Lung (tissue), 12 donors: ENCODE data around the gene SIX1. TPM values are rescaled to one million over a fixed set of nuclear protein-coding genes. Genes with fewer than 3 reads are reported as not detected.

Source experiments
- ATAC-seq: fragments of 200-7000 bp; cut with Tn5 transposase; one replicate; pipeline ENCODE4 v1.9.1; 2020; ENCODE audit warnings: moderate number of reproducible peaks; ENCODE audit not compliant: insufficient read depth, low FRiP score
- DNase-seq, 3 donors: peaks; one replicate each; pipeline ENCODE4 v3.0.0-alpha.2; 2013 to 2017
- H3K27ac ChIP-seq, 2 donors: one replicate each; pipeline ENCODE4 v1.5.1; 2013; ENCODE audit warnings: mild to moderate bottlenecking in 2 of 2, moderate library complexity in 2 of 2, control low read depth in 1 of 2, inconsistent platforms in 1 of 2, low read depth in 1 of 2, low read length in 1 of 2
- H3K27me3 ChIP-seq, 3 donors: one replicate each; pipeline ENCODE4 v1.5.1; 2013; ENCODE audit warnings: low read length in 2 of 3; ENCODE audit not compliant: control insufficient read depth in 3 of 3, insufficient read depth in 3 of 3
- H3K36me3 ChIP-seq, 4 donors: one replicate each; pipeline ENCODE4 v1.5.1; 2013; ENCODE audit warnings: low read length in 4 of 4, mild to moderate bottlenecking in 1 of 4, moderate library complexity in 1 of 4; ENCODE audit not compliant: control insufficient read depth in 4 of 4, insufficient read depth in 4 of 4
- H3K4me1 ChIP-seq, 5 donors: one replicate each; pipeline ENCODE4 v1.5.1; 2013; ENCODE audit warnings: low read length in 5 of 5, mild to moderate bottlenecking in 2 of 5, moderate library complexity in 1 of 5; ENCODE audit not compliant: control insufficient read depth in 5 of 5, insufficient read depth in 5 of 5
- H3K4me3 ChIP-seq: one replicate; pipeline ENCODE4 v1.5.1; 2013; ENCODE audit warnings: mild to moderate bottlenecking, control low read depth, moderate library complexity
- H3K9ac ChIP-seq, 2 donors: one replicate each; pipeline ENCODE4 v1.5.1; 2013; ENCODE audit warnings: low read length in 2 of 2, control low read depth in 1 of 2; ENCODE audit not compliant: insufficient read depth in 1 of 2
- H3K9me3 ChIP-seq, 4 donors: one replicate each; pipeline ENCODE4 v1.5.1; 2013; ENCODE audit warnings: low read length in 3 of 4, mild to moderate bottlenecking in 1 of 4, moderate library complexity in 1 of 4; ENCODE audit not compliant: control insufficient read depth in 4 of 4, insufficient read depth in 3 of 4
- WGBS, 2 donors: extraction: QIAGEN DNeasy Blood & Tissue Kit; methylation state at CpG; one replicate each; pipeline ENCODE4 v1.1.7; 2013; 5-methylcytosine and 5-hydroxymethylcytosine counted together
- polyA plus RNA-seq, 2 donors: library from polyadenylated mRNA; stranded (reverse); fragments of 200-250 nt; gene quantifications; one replicate each; pipeline ENCODE4 v1.2.1, GENCODE V29; 2013
- total RNA-seq, 2 donors: library from RNA; depleted of rRNA in 1 of 2; stranded (reverse); fragments of >200 nt in 1 of 2; gene quantifications; one replicate each; pipeline ENCODE4 v1.2.1, GENCODE V29; 2014 to 2021
- TF ChIP-seq, protein P1 (sequence below): IDR thresholded peaks from 2 replicates; pipeline ENCODE4 v1.5.1; 2012; ENCODE audit warnings: mild to moderate bottlenecking; ENCODE audit errors: control extremely low read depth, extremely low read depth
- donor health status: control.
- donor health status: control.
- donor health status: Bipolar disorder and iron deficiency.
- donor health status: healthy.
- donor health status: DM: yes; HTN: yes; CAD: no.

SIX1 gene
- total and polyA plus RNA-seq, 4 donors, result 2.1 to 5.9 (median 3.8) TPM

DNA sequence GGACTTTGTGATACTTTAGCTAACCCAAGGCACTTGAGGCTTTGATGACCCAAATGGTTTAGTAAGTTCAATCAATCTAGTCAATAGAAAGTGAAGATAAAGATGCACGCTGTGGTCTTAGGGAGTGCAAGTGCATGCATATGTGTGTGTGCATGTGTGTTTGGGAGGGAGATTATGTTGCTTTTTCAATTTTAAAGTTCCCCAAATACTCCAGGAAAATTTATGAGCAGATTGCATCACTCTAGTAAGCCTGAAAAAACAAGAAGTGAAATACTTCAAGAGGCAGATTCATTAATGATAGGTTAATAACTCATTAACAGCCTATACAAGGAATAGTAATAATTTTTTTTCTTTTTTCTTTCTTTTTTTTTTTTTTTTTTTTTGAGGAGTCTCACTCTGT, 12.4 kb upstream of the SIX1 start:
- H3K4me3 ChIP-seq, result no peak overlapping the region
- no peak for ATAC-seq
- peaks cover 0 to under 1% (median 0%) of the 10 kb centered on the region in 4 donors for H3K9me3 ChIP-seq
- H3K27ac ChIP-seq, result no peak overlapping the region
- WGBS, 2 donors, result 38 to 68% methylated on average over 1 of the region's 1 CpG
- TF ChIP-seq, protein P1, sequence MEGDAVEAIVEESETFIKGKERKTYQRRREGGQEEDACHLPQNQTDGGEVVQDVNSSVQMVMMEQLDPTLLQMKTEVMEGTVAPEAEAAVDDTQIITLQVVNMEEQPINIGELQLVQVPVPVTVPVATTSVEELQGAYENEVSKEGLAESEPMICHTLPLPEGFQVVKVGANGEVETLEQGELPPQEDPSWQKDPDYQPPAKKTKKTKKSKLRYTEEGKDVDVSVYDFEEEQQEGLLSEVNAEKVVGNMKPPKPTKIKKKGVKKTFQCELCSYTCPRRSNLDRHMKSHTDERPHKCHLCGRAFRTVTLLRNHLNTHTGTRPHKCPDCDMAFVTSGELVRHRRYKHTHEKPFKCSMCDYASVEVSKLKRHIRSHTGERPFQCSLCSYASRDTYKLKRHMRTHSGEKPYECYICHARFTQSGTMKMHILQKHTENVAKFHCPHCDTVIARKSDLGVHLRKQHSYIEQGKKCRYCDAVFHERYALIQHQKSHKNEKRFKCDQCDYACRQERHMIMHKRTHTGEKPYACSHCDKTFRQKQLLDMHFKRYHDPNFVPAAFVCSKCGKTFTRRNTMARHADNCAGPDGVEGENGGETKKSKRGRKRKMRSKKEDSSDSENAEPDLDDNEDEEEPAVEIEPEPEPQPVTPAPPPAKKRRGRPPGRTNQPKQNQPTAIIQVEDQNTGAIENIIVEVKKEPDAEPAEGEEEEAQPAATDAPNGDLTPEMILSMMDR, result no peak
- H3K9ac ChIP-seq, result no peak overlapping the region
- no peak for DNase-seq
- H3K27me3 ChIP-seq, result peaks cover 0 to 34% (median 17%) of the 10 kb centered on the region in 3 donors
- no peaks in the 10 kb centered on the region for H3K36me3 ChIP-seq
- H3K4me1 ChIP-seq, result peaks cover 0 to 10% (median 2%) of the 10 kb centered on the region in 5 donors

DNA sequence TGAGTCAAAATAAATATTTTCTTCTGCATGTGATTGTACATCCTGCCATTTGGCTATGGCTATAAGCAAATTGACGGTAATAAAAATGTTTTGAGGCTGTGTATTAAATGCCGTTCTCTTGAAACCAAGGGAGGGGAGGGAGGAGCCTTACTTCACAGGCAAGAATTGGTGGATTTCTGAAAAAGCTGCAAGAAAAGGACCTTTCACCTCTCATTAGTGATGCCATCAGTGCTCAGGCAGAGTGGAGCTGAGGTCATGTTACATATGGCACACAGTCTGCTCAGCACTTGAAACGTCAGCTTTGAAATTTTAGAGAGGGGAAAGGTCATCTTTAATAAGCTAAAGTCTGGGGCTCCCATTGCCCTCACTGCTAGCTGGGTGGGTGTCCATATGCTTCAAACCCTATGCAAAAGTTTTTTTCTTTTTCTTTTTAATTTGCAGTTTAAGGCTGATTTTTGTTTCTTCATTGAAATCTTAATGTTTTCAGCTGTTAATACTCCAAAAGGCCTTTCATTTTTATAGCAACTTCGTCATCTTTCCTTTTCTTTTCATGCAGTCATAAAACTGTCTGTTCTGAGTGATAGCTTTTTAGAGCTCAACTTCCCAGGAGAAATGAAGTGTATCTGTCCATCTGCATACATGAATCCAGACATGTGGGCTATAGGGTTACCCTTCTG, 9.8 kb upstream of the SIX1 start:
- TF ChIP-seq, protein P1, result no peak
- Histone ChIP-seq H3K9ac (no peak overlapping the region), H3K9me3 (peaks cover 0 to 4% (median 0%) of the 10 kb centered on the region in 4 donors), H3K4me1 (peaks cover 0 to 19% (median 2%) of the 10 kb centered on the region in 5 donors), H3K27ac (no peak overlapping the region), H3K36me3 (no peaks in the 10 kb centered on the region), H3K27me3 (peaks cover 0 to 59% (median 44%) of the 10 kb centered on the region in 3 donors), H3K4me3 (no peak overlapping the region)
- ATAC-seq (no peak), DNase-seq (no peak)
- 43 to 58% methylated on average over 4 of the region's 4 CpGs for WGBS, 2 donors

DNA sequence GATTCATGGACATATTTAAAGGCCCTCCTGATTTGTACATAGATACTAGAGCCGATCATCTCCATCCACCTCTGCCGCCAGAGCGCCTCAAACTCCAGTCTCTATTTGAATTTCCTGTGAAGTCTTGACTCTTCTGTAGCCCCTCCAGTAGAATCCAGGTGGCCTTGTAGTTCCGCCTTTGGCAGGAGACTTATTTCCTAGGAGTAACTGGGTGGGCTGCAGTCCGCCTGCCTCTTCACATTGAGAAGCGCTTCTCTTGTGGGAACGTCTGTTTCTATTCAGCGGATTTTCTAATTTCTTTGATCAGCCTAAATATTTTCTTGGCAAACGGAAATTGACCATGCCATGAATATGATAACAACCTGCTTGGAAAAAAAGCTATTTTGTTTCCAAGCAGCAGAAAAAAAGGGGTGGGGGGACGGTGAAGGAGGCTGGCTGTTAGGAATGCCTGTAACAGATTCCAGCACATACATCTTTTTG, 9.0 kb upstream of the SIX1 start:
- ATAC-seq (no peak), DNase-seq (peak in 2 of 3 donors; percentile 17 to 32)
- Histone ChIP-seq H3K27me3 (peaks cover 3 to 67% (median 52%) of the 10 kb centered on the region in 3 donors), H3K9ac (peak overlapping the region in 1 of 2 donors; percentile 82), H3K9me3 (peaks cover 0 to 4% (median 0%) of the 10 kb centered on the region in 4 donors), H3K4me1 (peaks cover 0 to 19% (median 2%) of the 10 kb centered on the region in 5 donors), H3K36me3 (no peaks in the 10 kb centered on the region), H3K4me3 (no peak overlapping the region), H3K27ac (no peak overlapping the region)
- TF ChIP-seq, protein P1, result no peak
- WGBS, 2 donors, result 23 to 34% methylated on average over 10 of the region's 10 CpGs
